Measurements from ENCODE around the gene CNTNAP1. TPM values are rescaled to one million over a fixed set of nuclear protein-coding genes. Genes with fewer than 3 reads are reported as not detected.
"Not testable (repeated sequence)": the region's sequence is repeated elsewhere in the genome, so short reads cannot be mapped to it uniquely, and the experiment has no call there.

The CNTNAP1 gene
- total RNA-seq, 1 donor = 19.2 TPM

GRCh38 chr17:42655528-42655927, 26.8 kb upstream of the CNTNAP1 start:
- H3K36me3 ChIP-seq (ENCODE audit: insufficient read depth, low read length) = no peaks in the 10 kb centered on the region
- no peak overlapping the region for H3K4me3 ChIP-seq (ENCODE audit: insufficient read depth, low read length)
- H3K4me1 ChIP-seq (ENCODE audit: insufficient read depth, low read length) = peaks cover 17% of the 10 kb centered on the region
- no peaks in the 10 kb centered on the region for H3K27me3 ChIP-seq (ENCODE audit: insufficient read depth, low read length)
- peaks cover 5% of the 10 kb centered on the region for H3K79me2 ChIP-seq (ENCODE audit: insufficient read depth, low read length)
- H3K27ac ChIP-seq (ENCODE audit: low read depth, low read length) = no peak overlapping the region
- DNase-seq (ENCODE audit: insufficient read length, low spot score, missing footprints) = peak; percentile 46
- no peak for TF ChIP-seq CTCF (IDR thresholded peaks at IDR 0.05; ENCODE audit: extremely low read depth, low read depth, low read length)
- no peak overlapping the region for H3K4me2 ChIP-seq (ENCODE audit: insufficient read depth, low read length)
- no peaks in the 10 kb centered on the region for H4K20me1 ChIP-seq (ENCODE audit: insufficient read depth, low read length)
- peak overlapping the region; percentile 56 for H2AFZ ChIP-seq (ENCODE audit: low read length)
- H3K9me3 ChIP-seq (ENCODE audit: low read depth, low read length) = no peaks in the 10 kb centered on the region

GRCh38 chr17:42657824-42658588, 24.3 kb upstream of the CNTNAP1 start:
- no peak for DNase-seq (ENCODE audit: insufficient read length, low spot score, missing footprints)
- Histone ChIP-seq H3K4me3 (ENCODE audit: insufficient read depth, low read length) (no peak overlapping the region), H3K9me3 (ENCODE audit: low read depth, low read length) (no peaks in the 10 kb centered on the region), H4K20me1 (ENCODE audit: insufficient read depth, low read length) (no peaks in the 10 kb centered on the region), H3K27me3 (ENCODE audit: insufficient read depth, low read length) (no peaks in the 10 kb centered on the region), H3K36me3 (ENCODE audit: insufficient read depth, low read length) (peaks cover 14% of the 10 kb centered on the region), H3K4me1 (ENCODE audit: insufficient read depth, low read length) (peaks cover 25% of the 10 kb centered on the region), H2AFZ (ENCODE audit: low read length) (no peak overlapping the region), H3K27ac (ENCODE audit: low read depth, low read length) (no peak overlapping the region), H3K79me2 (ENCODE audit: insufficient read depth, low read length) (peaks cover 14% of the 10 kb centered on the region), H3K4me2 (ENCODE audit: insufficient read depth, low read length) (no peak overlapping the region)
- TF ChIP-seq CTCF (IDR thresholded peaks at IDR 0.05; ENCODE audit: extremely low read depth, low read depth, low read length) = no peak

- peaks cover under 1% of the 10 kb centered on the region for H4K20me1 ChIP-seq (ENCODE audit: insufficient read depth, low read length)
- peak within 1 kb of the TSS; percentile 84 for H3K4me2 ChIP-seq (ENCODE audit: insufficient read depth, low read length)
- H3K9me3 ChIP-seq (ENCODE audit: low read depth, low read length) = no peaks in the 10 kb centered on the region
- no peak for TF ChIP-seq CTCF (IDR thresholded peaks at IDR 0.05; ENCODE audit: extremely low read depth, low read depth, low read length)
- H2AFZ ChIP-seq (ENCODE audit: low read length) = peak within 1 kb of the TSS; percentile 85
- peaks cover 14% of the 10 kb centered on the region for H3K79me2 ChIP-seq (ENCODE audit: insufficient read depth, low read length)
- peaks cover 23% of the 10 kb centered on the region for H3K36me3 ChIP-seq (ENCODE audit: insufficient read depth, low read length)
- H3K4me3 ChIP-seq (ENCODE audit: insufficient read depth, low read length) = peak within 1 kb of the TSS; percentile 87
- DNase-seq (ENCODE audit: insufficient read length, low spot score, missing footprints) = peak; percentile 99
- peaks cover 18% of the 10 kb centered on the region for H3K4me1 ChIP-seq (ENCODE audit: insufficient read depth, low read length)
- no peaks in the 10 kb centered on the region for H3K27me3 ChIP-seq (ENCODE audit: insufficient read depth, low read length)
- H3K27ac ChIP-seq (ENCODE audit: low read depth, low read length) = peak within 1 kb of the TSS; percentile 70
Observed at GRCh38 chr17:42659079-42659931, 23.0 kb upstream of the CNTNAP1 start, which contains the start of gene TUBG2. Gene TUBG2 (plus strand): TSS chr17:42659284. CDS start chr17:42659504, 220 bp downstream.

DNA sequence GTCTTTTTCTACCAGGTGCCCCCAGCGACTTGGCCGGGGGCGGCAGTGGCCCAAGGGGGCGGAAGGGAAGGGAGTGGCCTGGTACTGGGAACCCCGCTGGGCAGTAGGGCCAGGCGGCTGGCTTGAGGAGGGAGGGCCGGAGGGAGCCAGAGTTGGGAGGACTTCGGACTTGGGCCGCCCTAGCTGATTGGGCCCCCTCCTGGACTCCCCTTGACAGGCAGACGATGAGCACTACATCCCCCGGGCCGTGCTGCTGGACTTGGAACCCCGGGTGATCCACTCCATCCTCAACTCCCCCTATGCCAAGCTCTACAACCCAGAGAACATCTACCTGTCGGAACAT, 22.4 kb upstream of the CNTNAP1 start:
- H3K4me1 ChIP-seq (ENCODE audit: insufficient read depth, low read length) = peaks cover 16% of the 10 kb centered on the region
- peak overlapping the region; percentile 70 for H3K27ac ChIP-seq (ENCODE audit: low read depth, low read length)
- H3K4me2 ChIP-seq (ENCODE audit: insufficient read depth, low read length) = peak overlapping the region; percentile 84
- peak overlapping the region; percentile 87 for H3K4me3 ChIP-seq (ENCODE audit: insufficient read depth, low read length)
- not testable (repeated sequence) for H3K9me3 ChIP-seq (ENCODE audit: low read depth, low read length); H3K27me3 ChIP-seq (ENCODE audit: insufficient read depth, low read length); H4K20me1 ChIP-seq (ENCODE audit: insufficient read depth, low read length); H2AFZ ChIP-seq (ENCODE audit: low read length); DNase-seq (ENCODE audit: insufficient read length, low spot score, missing footprints)
- H3K36me3 ChIP-seq (ENCODE audit: insufficient read depth, low read length) = peaks cover 25% of the 10 kb centered on the region
- peaks cover 14% of the 10 kb centered on the region for H3K79me2 ChIP-seq (ENCODE audit: insufficient read depth, low read length)

Measured in osteoblast (primary cell).